Panc1 (cell line): Measurements from ENCODE around the gene IMP4. TPM values are rescaled to one million over a fixed set of nuclear protein-coding genes. Genes with fewer than 3 reads are reported as not detected.

Experiments used
- ATAC-seq: fragments of 200-7000 bp; cut with Tn5 transposase; 2 replicates; pipeline ENCODE4 v1.9.1; 2020; ENCODE audit warnings: mild to moderate bottlenecking, moderate library complexity
- BruUV-seq: library from RNA; stranded (reverse); fragments of 400-500 nt; replicated peaks from 2 replicates; lab custom pipeline; 2021; lab: Mats Ljungman, UMichigan
- CTCF ChIA-PET: fragments of 300-600 bp; sonication (Branson Sonifier 250); formaldehyde crosslinking; loops from one replicate; lab custom pipeline; 2022; ENCODE audit warnings: antibody characterized with exemption; lab: Charles Lee
- POLR2A ChIA-PET: fragments of 300-600 bp; sonication (Branson Sonifier 250); formaldehyde crosslinking; loops from one replicate; lab custom pipeline; 2022; ENCODE audit warnings: antibody characterized with exemption; lab: Charles Lee
- DNase-seq: peaks from one replicate; pipeline ENCODE4 v3.0.0-alpha.2; 2010; ENCODE audit warnings: low read depth, low spot score
- H3K27ac ChIP-seq: 2 replicates; pipeline ENCODE4 v1.5.1; 2011; ENCODE audit warnings: mild to moderate bottlenecking, low read length, inconsistent platforms
- H3K27me3 ChIP-seq: fragments of 200-500 bp; sonication (Bioruptor generic); 2 replicates; pipeline ENCODE4 v1.6.0; 2014; ENCODE audit warnings: low read length, inconsistent platforms; ENCODE audit not compliant: control insufficient read depth, insufficient read depth
- H3K36me3 ChIP-seq: fragments of 200-500 bp; sonication (Bioruptor generic); 2 replicates; pipeline ENCODE4 v1.5.1; 2014; ENCODE audit warnings: inconsistent platforms, mild to moderate bottlenecking, low read length, moderate library complexity; ENCODE audit not compliant: control insufficient read depth, insufficient read depth
- H3K4me1 ChIP-seq: 2 replicates; pipeline ENCODE4 v1.5.1; 2011; ENCODE audit warnings: inconsistent platforms, mild to moderate bottlenecking, low read length, moderate library complexity; ENCODE audit not compliant: control insufficient read depth, insufficient read depth
- H3K4me3 ChIP-seq, 2 experiments: 2 replicates each; pipeline ENCODE4 v1.5.1; 2011 to 2012; ENCODE audit warnings: low read depth in 2 of 2, low read length in 2 of 2, mild to moderate bottlenecking in 2 of 2, inconsistent platforms in 1 of 2, moderate library complexity in 1 of 2
- H3K9me3 ChIP-seq: fragments of 200-500 bp; sonication (Bioruptor generic); 2 replicates; pipeline ENCODE4 v1.5.1; 2014; ENCODE audit warnings: low read depth, mild to moderate bottlenecking, inconsistent platforms, low read length, moderate library complexity; ENCODE audit not compliant: control insufficient read depth, insufficient read depth
- CTCF ChIP-seq: fragments of 450-650 bp; IDR thresholded peaks from 2 replicates; pipeline ENCODE4 v1.5.1; 2017; ENCODE audit warnings: mild to moderate bottlenecking
- POLR2AphosphoS5 ChIP-seq: IDR thresholded peaks from 2 replicates; pipeline ENCODE4 v1.6.1; 2012; ENCODE audit warnings: mild to moderate bottlenecking, low read depth, low read length, moderate library complexity
- REST ChIP-seq, 2 experiments: IDR thresholded peaks; 2 replicates each; pipeline ENCODE4 v1.6.1; 2011 to 2012; ENCODE audit warnings: low read depth in 2 of 2, control low read depth in 1 of 2, low read length in 1 of 2, mild to moderate bottlenecking in 1 of 2, moderate library complexity in 1 of 2; ENCODE audit not compliant: insufficient read depth in 1 of 2
- SIN3A ChIP-seq: IDR thresholded peaks from 2 replicates; pipeline ENCODE4 v1.6.1; 2012; ENCODE audit warnings: low read depth, mild to moderate bottlenecking, low read length, moderate library complexity, borderline replicate concordance; ENCODE audit not compliant: insufficient read depth
- TCF7L2 ChIP-seq: IDR thresholded peaks from 2 replicates; pipeline ENCODE4 v1.6.1; 2011; ENCODE audit warnings: mild to moderate bottlenecking, low read depth, low read length, inconsistent platforms
- in situ Hi-C: cut with HindIII; loops from 2 replicates; pipeline ENCODE4 v1.10.0; 2016; ENCODE audit warnings: low sequenced_read_pairs, low pct_unique_long_range_greater_than_20kb
- intact Hi-C: fragments of 100-400 bp; cut with micrococcal nuclease; formaldehyde crosslinking; loops from one replicate; pipeline ENCODE4 v1.10.0; 2022; ENCODE audit not compliant: unreplicated experiment
- total RNA-seq: library from RNA; stranded (reverse); gene quantifications from one replicate; pipeline ENCODE4 v1.2.1, GENCODE V29; 2021; ENCODE audit not compliant: unreplicated experiment

The IMP4 gene
- total RNA-seq, 1 experiment from 2014 or later = 104 TPM

DNA sequence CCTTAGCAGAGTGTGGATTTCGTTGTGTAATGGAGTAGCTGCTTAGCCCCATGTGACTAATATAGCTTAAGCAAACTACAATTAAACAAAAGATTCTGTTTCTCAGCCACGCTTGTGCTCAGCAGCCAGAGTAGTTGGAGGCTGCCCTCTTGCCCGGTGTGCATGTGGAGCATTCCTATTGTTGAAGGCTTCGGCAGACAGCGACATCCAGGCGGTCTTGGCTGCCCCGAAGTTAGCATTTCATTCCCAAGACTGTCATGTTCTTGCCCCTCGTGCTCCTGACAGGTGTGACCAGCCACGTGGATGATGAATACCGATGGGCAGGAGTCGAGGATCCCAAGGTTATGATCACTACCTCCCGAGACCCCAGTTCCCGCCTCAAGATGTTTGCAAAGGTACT lies 2.4 kb downstream of the IMP4 start:
- TF ChIP-seq SIN3A (no peak), CTCF (no peak), REST (IDR thresholded peaks at IDR 0.05; ENCODE audit: insufficient read depth in 1 of 2, low read depth in 2 of 2, low read length in 1 of 2) (no peak), POLR2AphosphoS5 (no peak), TCF7L2 (no peak)
- BruUV-seq = no TSS peak
- CTCF ChIA-PET = no interaction called here
- no peak overlapping the region for H3K27ac ChIP-seq
- H3K4me3 ChIP-seq = no peak overlapping the region
- intact Hi-C loops (no loop called here), in situ Hi-C loops (no loop called here)
- H3K4me1 ChIP-seq = peaks cover 10% of the 10 kb centered on the region; the same call in 1 of the 2 replicates
- POLR2A ChIA-PET = no interaction called here
- H3K27me3 ChIP-seq = no peaks in the 10 kb centered on the region
- H3K9me3 ChIP-seq = no peaks in the 10 kb centered on the region
- ATAC-seq (no peak), DNase-seq (no peak)
- peaks cover 12% of the 10 kb centered on the region for H3K36me3 ChIP-seq

DNA sequence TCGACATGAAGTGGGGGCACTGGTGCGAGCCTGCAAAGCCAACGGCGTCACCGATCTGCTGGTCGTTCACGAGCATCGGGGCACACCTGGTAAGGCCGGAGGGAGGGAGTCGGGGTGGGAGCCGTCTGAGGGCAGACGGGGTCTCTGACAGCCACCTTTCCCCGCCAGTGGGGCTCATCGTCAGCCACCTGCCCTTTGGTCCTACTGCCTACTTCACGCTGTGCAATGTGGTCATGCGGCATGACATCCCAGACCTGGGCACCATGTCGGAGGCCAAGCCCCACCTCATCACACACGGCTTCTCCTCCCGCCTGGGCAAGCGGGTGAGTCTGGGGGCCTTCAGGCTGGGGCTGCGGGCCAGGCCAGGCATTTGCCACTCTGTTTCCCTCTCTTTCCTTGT lies 2.9 kb downstream of the IMP4 start:
- Histone ChIP-seq H3K36me3 (peaks cover 12% of the 10 kb centered on the region), H3K27ac (no peak overlapping the region), H3K4me1 (peaks cover 10% of the 10 kb centered on the region; the same call in 1 of the 2 replicates), H3K4me3 (no peak overlapping the region), H3K27me3 (no peaks in the 10 kb centered on the region), H3K9me3 (no peaks in the 10 kb centered on the region)
- TF ChIP-seq REST (IDR thresholded peaks at IDR 0.05; ENCODE audit: insufficient read depth in 1 of 2, low read depth in 2 of 2, low read length in 1 of 2) = no peak
- TF ChIP-seq SIN3A = no peak
- no peak for TF ChIP-seq CTCF
- no peak for TF ChIP-seq TCF7L2
- TF ChIP-seq POLR2AphosphoS5 = no peak
- no peak for ATAC-seq
- ChIA-PET CTCF (no interaction called here), POLR2A (no interaction called here)
- in situ Hi-C loops = no loop called here
- intact Hi-C loops = no loop called here
- BruUV-seq = no TSS peak
- DNase-seq = no peak
